GM21381 (cell line): ENCODE results near the gene GBP1.
A peak's percentile ranks its signal among the peaks of the same experiment; 100 is the strongest.
"Not testable (repeated sequence)": the region's sequence is repeated elsewhere in the genome, so short reads cannot be mapped to it uniquely, and the experiment has no call there.

Source experiments
- ATAC-seq: cut with Tn5 transposase; IDR thresholded peaks from one replicate; pipeline ENCODE4 v1.9.1; 2021; ENCODE audit warnings: mild to moderate bottlenecking, moderate library complexity; ENCODE audit not compliant: unreplicated experiment

The GBP1 gene, protein sequence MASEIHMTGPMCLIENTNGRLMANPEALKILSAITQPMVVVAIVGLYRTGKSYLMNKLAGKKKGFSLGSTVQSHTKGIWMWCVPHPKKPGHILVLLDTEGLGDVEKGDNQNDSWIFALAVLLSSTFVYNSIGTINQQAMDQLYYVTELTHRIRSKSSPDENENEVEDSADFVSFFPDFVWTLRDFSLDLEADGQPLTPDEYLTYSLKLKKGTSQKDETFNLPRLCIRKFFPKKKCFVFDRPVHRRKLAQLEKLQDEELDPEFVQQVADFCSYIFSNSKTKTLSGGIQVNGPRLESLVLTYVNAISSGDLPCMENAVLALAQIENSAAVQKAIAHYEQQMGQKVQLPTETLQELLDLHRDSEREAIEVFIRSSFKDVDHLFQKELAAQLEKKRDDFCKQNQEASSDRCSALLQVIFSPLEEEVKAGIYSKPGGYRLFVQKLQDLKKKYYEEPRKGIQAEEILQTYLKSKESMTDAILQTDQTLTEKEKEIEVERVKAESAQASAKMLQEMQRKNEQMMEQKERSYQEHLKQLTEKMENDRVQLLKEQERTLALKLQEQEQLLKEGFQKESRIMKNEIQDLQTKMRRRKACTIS

DNA sequence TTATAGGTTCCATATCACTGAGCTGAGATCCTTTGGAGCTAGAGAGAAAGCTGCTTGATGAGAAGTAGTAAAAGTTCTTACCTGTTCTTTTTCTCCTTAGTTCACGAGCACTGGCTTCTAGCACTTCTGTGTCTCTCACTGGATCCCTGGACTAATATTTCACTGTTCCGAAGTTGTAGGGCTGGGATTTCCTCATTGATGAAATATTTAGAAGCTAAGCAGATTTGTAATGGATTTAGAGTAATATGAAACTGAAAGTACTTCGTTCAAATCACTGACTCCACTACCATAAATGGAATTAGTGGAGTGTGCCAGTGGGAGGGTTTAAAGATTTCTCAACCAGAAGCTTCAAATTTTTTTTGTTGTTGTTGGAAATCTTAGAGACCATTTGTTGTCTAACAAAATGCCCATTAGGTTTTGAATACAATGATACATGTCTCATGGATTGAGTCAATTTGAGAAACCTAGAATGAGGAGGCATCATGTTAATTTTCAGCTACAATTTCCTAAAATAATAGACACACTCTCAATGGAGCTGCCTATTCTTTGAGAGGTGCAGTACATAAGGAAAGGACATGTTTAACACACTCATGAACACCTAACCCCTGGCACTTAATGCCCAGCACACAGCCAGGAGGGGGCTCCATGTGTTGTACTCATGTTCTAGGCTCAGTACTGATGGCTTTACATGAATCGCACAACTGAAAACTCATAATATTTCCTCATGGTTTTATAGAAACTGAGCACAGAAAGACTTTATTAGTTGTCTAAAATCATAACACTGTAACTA lies at the start of gene GBP1:
Gene GBP1 (minus strand): TSS at position 130 of the 790 bp plus-strand sequence. CDS start 1,974 bp downstream, outside the sequence.
- ATAC-seq, result peak; percentile 60

DNA sequence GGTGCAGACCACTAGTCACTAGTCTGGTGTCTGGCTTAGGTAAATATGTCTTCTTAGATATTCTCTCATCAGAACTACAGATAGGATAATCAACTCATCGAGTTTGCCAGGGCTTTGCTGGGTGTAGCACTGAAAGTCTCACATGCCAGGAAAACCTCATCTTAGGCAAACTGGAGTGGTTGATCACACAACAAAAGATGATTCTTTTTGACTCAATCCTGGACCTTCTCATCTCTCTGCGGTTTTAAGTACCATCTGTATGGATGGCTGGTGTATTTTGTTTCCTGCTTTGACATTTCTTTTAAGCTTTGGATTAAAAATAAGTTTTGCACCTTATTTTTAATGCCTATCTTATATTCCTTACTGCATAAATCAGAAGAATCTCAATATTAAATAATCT lies 49.7 kb upstream of the GBP1 start:
- ATAC-seq, result no peak

DNA sequence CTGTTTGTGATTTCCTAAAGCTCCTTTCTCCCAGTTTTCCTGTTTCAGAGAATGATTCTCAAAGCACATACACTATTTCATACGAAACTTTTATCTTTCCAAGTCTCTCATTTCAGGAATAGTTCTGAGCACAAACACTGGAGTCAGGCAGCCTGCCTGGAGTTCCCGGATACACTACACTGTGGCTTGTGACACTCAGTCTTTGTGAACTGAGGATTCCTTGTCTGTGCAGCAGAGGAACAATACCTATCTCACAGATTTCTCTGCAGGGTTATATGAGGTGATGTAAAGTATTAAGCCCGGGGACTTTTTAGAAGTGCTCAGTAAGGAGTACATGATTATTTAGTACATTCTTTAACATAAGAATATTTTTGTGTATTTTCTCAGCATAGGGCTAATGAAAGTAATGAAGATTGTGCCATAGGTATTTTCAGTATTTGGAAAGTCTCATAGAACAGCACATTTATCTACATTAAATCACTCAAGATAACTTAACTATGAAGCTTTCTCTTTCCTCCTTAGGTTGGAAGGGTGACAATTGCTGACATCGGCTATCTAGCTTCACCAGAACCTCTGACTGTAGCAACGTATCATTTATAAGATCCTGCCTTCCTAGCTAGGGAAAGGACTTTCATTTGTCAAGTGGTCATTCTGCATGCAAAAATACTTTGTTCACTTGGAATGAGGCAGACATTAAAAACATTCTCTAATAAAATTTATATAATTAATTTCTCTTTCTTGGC lies 48.0 kb upstream of the GBP1 start:
- ATAC-seq, result no peak

DNA sequence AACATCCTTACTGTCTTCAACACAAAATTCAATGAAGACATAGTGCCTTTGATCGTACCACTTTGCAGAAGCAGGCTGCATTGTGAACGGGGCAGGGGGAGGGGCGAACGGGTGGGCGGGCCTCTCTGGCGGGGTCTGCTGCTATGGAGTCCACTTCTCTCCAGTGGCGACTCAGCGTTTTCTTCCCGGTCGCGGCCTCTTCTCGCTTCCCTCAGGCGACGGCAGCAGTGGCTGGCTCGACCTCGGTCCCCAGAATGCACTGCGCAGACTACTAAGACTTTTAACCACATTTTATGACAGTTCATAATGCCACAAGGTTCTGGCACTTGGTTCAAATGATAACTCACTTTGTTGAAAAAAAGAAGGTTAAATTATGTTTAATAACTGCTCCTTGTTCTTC lies 39.7 kb upstream of the GBP1 start:
- no peak for ATAC-seq

DNA sequence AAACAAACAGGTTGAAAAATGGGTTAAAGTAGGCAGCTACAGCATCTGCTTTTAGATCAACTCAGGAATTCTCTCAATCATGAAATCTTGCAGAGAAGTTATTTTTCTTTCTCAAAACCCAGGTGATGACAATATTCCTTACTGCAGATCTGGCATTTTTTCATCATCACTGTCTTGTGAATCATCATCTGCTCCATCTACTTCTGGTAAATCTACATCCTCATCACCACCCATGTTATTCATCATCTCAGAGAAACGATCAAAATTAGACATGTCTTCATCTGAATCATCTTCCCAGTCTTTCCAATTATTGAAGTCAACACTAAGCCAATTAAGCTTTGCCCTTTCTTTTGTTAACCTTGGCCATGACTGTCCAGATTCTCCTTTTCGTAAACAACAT lies 39.1 kb upstream of the GBP1 start:
- ATAC-seq, result no peak

DNA sequence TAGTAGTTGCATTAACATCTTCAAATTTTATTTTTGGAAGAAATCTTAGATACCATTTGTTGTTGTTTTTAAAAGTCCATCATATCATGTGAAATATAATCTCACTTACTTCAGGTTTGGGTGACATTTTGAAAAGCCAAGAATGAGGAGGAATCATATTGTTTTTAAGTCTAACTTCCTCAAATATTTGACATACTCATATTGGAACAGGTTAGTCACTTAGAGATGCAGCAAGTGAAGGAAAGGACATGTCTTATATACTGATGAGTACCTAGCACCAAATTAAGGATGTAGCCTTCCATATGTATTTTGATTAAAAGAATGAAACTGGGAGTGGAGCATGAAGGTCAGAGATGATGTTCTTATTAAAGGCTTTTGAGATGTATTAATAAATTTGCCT lies 37.0 kb upstream of the GBP1 start:
- no peak for ATAC-seq

DNA sequence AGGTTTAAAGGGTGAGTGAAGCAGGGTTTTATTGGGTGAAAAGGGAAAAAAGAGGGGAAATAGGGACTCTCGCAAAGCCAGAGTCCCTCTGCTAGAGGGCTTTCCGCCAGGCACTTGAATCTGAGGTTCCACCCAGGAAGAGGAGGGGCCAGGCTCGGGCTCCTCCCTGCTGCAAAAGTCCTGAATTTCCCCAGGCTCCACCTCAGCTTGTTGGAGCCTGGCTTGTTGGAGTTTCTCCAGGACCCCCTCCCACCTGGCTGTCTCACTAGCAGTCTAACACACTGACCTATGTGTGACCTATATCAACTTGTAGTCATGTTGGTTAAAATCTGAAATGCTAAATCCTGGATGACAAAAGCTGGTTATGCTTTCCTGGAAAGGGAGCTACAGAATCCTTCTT lies 35.4 kb upstream of the GBP1 start:
- no peak for ATAC-seq

DNA sequence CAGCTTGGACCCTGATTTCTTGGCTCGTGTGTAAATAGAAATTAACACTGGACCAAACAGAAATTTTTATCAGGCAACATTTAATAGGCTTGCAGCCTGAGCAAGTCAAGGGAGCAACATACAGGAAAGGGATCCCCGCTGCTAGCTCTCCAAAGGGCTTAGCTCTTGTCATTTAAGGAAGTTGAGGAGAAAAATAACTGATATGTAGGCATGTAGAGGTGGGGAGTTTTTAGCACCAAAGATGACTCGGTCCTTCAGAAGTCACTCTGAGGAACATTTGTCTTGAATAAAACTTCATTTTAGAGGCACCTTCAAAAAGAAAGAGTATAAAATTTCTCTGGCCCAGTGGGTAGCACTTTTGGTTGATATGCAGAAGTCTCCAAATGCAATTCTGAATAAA lies 33.8 kb upstream of the GBP1 start:
- ATAC-seq, result no peak

DNA sequence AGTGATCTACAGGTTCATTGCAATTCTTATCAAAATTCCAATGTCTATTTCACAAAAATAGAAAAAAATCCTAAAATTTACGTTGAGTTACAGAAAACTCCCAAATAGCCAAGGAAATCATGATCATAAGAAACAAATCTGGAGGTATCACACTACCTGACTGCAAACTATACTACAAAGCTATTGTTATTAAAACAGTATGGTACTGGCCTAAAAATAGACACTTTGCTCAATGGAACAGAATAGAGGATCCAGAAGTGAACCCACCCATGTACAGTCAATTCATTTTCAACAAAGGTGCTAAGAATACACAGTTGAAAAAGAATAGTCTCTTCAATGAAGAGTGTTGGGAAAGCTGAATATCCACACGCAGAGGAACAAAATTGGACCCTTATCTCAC lies 30.7 kb upstream of the GBP1 start:
- ATAC-seq, result no peak

DNA sequence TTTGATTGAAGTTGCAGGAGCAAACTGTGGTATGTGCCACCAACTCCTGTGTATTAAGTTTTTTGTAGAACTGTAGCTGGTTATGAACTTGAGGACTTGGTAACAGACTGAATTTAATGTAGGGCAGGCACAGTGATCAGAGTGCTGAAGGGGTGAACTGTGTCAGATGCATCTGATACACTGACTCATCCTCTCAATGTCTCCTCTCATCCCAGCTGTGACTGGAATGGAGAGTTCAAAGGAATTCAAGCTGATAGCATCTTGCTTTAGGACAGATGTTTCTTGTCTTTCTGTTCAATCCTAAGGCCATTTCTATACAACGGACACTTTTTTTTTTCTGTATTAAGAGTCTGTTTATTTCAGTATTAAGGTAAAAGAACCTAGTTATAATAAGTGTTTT lies 25.0 kb upstream of the GBP1 start:
- no peak for ATAC-seq

DNA sequence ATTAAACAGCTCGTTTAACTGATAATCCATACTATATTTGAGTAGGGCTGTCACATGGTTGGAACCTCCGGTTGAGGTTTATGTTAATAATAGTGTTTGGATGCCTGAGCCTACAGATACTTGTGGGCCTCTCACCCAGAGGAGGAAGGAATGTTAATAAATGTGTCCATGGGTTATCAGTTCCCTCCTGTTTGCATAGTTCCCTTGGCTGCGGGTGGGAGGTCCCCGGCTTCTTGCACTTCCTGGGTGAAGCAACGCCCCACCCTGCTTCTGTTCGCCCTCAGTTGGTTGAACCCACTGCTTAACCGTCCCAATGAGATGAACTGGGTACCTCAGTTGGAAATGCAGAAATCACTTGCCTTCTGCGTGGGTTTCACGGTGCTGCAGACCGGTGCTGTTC lies 23.6 kb upstream of the GBP1 start:
- ATAC-seq, result no peak

DNA sequence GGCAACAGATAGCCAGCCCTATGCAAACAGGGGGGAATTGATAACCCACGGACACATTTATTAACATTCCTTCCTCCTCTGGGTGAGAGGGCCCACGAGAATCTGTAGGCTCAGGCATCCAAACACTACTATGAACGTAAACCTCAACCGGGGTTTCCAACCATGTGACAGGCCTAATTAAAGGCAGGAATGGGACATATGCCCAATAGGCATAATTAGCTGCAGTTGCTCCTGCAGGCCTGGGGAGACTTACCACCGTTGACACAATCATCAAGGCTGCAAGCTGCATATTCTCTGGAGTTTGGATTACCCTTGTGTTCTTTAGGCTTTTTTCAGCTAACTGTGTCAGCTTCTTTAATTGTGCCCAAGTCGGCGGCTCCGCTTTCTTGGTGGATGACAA lies 22.2 kb upstream of the GBP1 start:
- ATAC-seq, result no peak

DNA sequence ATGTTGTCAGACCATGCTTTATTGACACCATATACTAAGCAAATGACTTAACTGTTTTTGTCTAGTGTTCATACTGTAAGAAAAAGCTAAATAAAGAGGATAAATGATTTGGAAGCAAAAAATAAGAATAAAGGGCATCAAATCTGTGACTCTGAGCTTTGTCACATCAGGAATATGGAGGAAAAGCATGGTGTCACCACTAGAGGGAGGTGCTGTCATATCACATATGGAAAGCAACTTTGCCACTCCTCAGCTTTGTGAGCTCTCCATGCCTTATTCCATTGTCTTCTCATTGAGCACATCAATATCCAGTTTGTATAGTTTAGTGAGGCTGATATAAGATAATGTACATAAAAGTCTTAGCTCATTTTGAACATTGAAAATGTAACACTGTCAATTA lies 20.8 kb upstream of the GBP1 start:
- ATAC-seq, result no peak

DNA sequence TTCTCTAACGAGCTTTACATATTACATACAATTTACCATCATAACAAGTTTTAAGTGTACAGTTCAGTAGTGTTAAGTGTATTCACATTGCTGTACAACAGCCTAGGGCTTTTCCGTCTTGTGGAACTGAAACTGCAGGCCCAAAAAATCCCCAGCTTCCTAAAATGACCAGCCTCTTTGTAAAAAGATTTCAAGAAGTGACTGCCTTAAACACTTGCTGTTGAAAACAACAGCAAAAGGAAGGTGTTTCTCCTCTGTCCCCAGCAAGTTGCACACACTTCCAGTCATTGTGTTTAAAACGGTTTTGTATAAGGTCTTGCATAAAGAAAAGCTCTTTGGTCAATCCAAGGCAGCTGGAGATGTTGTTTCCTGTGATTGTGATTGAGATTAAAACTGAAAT lies 16.0 kb upstream of the GBP1 start:
- ATAC-seq, result no peak

DNA sequence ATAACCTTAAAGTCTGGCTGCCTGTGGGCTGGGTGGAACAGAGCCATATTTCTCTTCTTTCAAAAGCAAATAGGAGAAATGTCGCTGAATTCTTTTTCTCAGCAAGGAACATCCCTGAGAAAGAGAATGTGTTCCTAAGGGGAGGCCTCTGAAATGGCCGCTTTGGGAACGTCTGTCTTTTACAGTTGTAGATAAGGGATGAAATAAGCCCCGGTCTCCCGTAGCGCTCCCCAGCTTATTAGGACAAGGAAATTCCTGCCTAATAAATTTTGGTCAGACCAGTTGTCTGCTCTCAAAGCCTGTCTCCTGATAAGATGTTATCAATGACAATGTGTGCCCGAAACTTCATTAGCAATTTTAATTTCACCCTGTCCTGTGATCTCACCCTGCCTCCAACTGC lies 15.1 kb upstream of the GBP1 start:
- ATAC-seq, result not testable (repeated sequence)

DNA sequence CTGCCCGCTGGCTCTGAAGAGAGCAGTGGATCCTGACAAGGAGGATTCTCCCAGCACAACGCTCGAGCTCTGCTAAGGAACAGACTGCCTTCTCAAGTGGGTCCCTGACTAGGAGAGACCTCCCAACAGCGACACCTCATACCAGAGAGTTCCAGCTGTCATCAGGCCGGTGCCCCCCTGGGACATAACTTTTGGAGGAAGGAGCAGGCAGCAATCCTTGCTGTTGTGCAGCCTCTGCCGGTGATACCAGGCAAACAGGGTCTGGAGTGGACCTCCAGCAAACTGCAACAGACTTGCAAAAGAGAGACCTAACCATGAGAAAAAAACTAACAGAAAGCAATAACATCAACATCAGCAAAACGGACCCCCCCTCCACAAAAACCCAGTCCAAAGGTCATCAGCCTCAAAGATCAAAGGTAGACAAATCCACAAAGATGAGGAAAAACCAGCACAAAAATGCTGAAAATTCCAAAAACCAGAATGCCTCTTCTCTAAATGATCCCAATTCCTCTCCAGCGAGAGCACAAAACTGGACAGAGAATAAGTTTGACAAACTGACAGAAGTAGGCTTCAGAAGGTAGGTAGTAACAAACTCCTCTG lies 7.6 kb upstream of the GBP1 start:
- not testable (repeated sequence) for ATAC-seq

DNA sequence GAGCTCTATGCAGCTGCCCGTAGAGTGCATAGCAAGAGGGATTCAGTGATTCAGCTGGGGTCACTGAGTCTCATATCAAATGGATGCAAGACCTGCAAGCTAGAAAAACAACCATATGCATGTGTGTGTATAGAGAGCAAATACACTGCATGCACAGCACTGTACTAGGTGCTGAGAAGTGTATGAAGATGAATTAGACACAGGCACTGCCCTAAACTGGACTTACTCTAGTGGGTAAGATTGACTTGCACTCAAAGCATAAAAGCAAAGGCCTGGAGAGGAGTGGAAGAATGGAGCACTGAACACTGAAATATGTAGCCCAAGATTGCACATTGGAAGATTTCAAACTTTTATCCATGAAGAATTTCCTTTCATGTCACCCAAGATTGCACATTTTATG lies 5.5 kb upstream of the GBP1 start:
- ATAC-seq, result no peak

DNA sequence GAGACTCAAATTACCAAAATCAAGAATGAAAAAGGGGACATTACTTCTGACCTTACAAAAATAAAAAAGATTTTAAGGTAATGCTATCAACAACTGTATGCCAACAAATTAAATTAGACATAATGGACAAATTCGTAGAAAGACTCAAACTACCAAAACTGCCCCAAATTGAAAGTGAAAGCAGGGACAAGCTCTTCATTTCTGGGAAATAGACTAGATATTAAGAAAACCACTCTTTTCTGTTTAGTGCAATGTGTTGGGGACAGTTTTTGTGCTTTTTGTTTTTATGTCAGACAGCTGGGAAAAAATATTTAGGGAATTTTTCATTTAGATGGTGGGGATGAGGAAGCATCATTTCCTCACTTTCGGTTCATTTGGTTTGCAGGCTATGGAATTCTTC lies 4.9 kb upstream of the GBP1 start:
- no peak for ATAC-seq

DNA sequence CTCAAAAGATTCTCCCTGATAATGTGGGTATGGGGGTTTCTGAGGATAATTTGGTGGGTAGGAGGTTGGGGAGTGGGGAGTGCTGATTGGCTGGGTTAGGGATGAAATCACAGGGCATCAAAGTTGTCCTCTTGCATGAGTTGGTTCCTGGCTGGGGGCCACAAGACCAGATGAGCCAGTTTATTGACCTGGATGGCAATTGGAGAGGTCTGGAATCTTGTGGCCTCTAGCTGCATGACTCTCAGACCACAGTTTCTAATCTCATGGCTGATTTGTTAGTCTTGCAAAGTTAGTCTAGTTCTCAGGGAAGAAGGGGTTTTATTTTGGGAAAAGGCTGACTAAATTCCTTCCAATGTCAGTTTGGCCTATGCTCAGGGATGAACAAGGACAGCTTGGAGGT lies 3.3 kb upstream of the GBP1 start:
- ATAC-seq, result no peak

DNA sequence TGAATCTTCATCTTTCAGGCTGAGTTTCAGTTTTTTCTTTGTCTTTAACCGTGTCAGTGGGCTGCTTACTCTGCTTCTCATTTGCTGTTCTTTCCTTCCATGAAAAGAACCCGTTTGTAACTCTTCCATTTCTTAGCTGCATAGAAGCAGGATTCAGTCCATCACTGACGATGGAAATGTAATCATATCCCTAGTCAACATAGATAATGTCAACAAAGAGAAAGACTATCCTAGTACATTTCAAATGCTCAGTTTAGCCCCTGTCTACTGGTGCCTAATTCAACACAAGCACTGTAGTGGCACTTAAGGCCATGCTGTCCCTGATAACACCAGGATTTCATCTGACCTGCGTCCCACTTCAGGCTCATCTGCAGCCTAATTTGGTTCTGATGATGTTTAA lies 376 bp downstream of the GBP1 start:
- ATAC-seq, result no peak

DNA sequence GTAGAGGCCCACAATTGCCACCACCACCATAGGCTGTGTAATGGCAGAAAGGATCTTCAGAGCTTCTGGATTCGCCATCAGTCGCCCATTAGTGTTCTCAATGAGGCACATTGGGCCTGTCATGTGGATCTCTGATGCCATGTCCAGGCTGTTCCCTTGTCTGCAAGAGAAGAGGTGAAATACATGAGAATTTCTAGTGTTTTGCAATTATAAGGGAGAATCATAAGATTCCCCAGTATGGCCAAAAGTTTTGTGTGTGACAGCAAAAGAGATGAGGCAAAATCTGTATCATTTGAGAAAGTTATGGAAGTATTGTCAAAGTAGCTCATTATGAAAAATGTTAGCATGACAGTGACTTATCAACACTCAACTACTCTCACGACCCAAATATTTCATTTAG lies 1.9 kb downstream of the GBP1 start:
- ATAC-seq, result no peak
